Spleen (tissue), 11 donors: ENCODE data around the gene PINLYP. TPM values are rescaled to one million over a fixed set of nuclear protein-coding genes. Genes with fewer than 3 reads are reported as not detected.

Source experiments
- DNase-seq: peaks from one replicate; pipeline ENCODE4 v3.0.0-alpha.2; 2020
- H3K27ac ChIP-seq, 8 donors: fragments of 200-600 bp; sonication (generic) in 7 of 8; 1 replicate in 4 of 8; 2 replicates in 4 of 8; pipeline versions ENCODE4 v1.5.0 to v1.8.0; 2016 to 2021; ENCODE audit warnings: inconsistent platforms in 4 of 8, mild to moderate bottlenecking in 4 of 8, moderate library complexity in 1 of 8
- H3K27me3 ChIP-seq, 7 donors: fragments of 200-600 bp; sonication (generic) in 6 of 7; replicated peaks in 1 of 7; 1 replicate in 4 of 7; 2 replicates in 3 of 7; pipeline versions ENCODE4 v1.5.0 to v1.8.0; 2016 to 2021; ENCODE audit warnings: inconsistent platforms in 3 of 7, mild to moderate bottlenecking in 1 of 7
- H3K36me3 ChIP-seq, 6 donors: fragments of 200-600 bp; sonication (generic) in 5 of 6; 1 replicate in 4 of 6; 2 replicates in 2 of 6; pipeline versions ENCODE4 v1.5.0 to v1.8.0; 2016 to 2021; ENCODE audit warnings: inconsistent platforms in 2 of 6
- H3K4me1 ChIP-seq, 6 donors: fragments of 200-600 bp; sonication (generic) in 5 of 6; 1 replicate in 3 of 6; 2 replicates in 3 of 6; pipeline versions ENCODE4 v1.5.0 to v1.8.0; 2016 to 2021; ENCODE audit warnings: inconsistent platforms in 3 of 6
- H3K4me3 ChIP-seq, 8 donors: fragments of 200-600 bp; sonication (generic) in 7 of 8; 1 replicate in 4 of 8; 2 replicates in 4 of 8; pipeline versions ENCODE4 v1.5.0 to v1.8.0; 2016 to 2021; ENCODE audit warnings: inconsistent platforms in 4 of 8, mild to moderate bottlenecking in 4 of 8, moderate library complexity in 2 of 8
- H3K9me3 ChIP-seq, 8 donors: fragments of 200-600 bp; sonication (generic) in 7 of 8; 1 replicate in 4 of 8; 2 replicates in 4 of 8; pipeline versions ENCODE4 v1.5.0 to v1.8.0; 2016 to 2021; ENCODE audit warnings: inconsistent platforms in 4 of 8
- CTCF ChIP-seq, 11 experiments: fragments of 200-600 bp in 7 of 11; fragments of 450-650 bp in 4 of 11; sonication (generic) in 4 of 11; IDR thresholded peaks in 8 of 11; conservative IDR thresholded peaks in 3 of 11; 1 replicate in 7 of 11; 2 replicates in 4 of 11; pipeline versions ENCODE4 v1.4.0 to v1.8.0; 2016 to 2021; ENCODE audit warnings: antibody characterized with exemption in 11 of 11, inconsistent platforms in 4 of 11, mild to moderate bottlenecking in 1 of 11
- POLR2A ChIP-seq, 3 donors: fragments of 450-650 bp; IDR thresholded peaks; one replicate each; pipeline ENCODE4 v1.5.1; 2017; ENCODE audit warnings: antibody characterized with exemption in 3 of 3, mild to moderate bottlenecking in 1 of 3
- POLR2AphosphoS5 ChIP-seq, 3 donors: sonication (generic); formaldehyde crosslinking; IDR thresholded peaks; one replicate each; pipeline ENCODE4 v1.5.1; 2017; ENCODE audit warnings: antibody characterized with exemption in 3 of 3
- WGBS, 5 donors: extraction: QIAGEN DNeasy Blood & Tissue Kit in 3 of 5; methylation state at CpG; one replicate each; pipeline versions ENCODE4 v1.1.5 to v1.1.7; 2013 to 2018; 5-methylcytosine and 5-hydroxymethylcytosine counted together
- intact Hi-C: fragments of 100-400 bp; cut with DNase I; formaldehyde crosslinking; loops from one replicate; pipeline ENCODE4 v1.15.0; 2023; ENCODE audit warnings: low total_unique reads
- polyA plus RNA-seq, 3 donors: library from polyadenylated mRNA; stranded (reverse); fragments of 200-250 nt; gene quantifications; one replicate each; pipeline ENCODE4 v1.2.1, GENCODE V29; 2013
- total RNA-seq, 7 donors: library from RNA; depleted of rRNA in 3 of 7; stranded (reverse); fragments of >200 nt in 3 of 7; fragmentation: NEBNext Ultra II Directional in 4 of 7; extraction: Animal tissue kit (Norgen Biotek cat#: 25700) in 4 of 7; gene quantifications; one replicate each; pipeline versions ENCODE4 v1.1.0 to v1.2.1, GENCODE V29; 2016 to 2021
- donor health status: healthy with polysubstance abuse.
- donor health status: DM: no; HTN: no; CAD: no; lungs with moderate emphysema.
- donor health status: DM: no; HTN: no; CAD: no.
- donor health status: Bipolar disorder and iron deficiency.
- donor health status: healthy.
- donor health status: DM: no; HTN: no; CAD: no.
- donor health status: DM: yes; HTN: yes; CAD: no.

The PINLYP gene
- total and polyA plus RNA-seq, 10 donors, result 2.0 to 10.5 (median 5.1) TPM

GRCh38 chr19:43561139-43561970, 14.2 kb upstream of the PINLYP start:
- Histone ChIP-seq H3K27ac (peak overlapping the region; percentile 76 to 90 (median 88)), H3K4me3 (no peak overlapping the region), H3K36me3 (peaks cover 0 to 54% (median 13%) of the 10 kb centered on the region in 6 donors), H3K4me1 (peaks cover 14 to 63% (median 38%) of the 10 kb centered on the region in 6 donors), H3K9me3 (no peaks in the 10 kb centered on the region), H3K27me3 (no peaks in the 10 kb centered on the region)
- peak; percentile 56 for DNase-seq
- intact Hi-C loops, result no loop called here
- TF ChIP-seq CTCF (IDR thresholded peaks at IDR 0.05 in 8 of 11, conservative IDR thresholded peaks at IDR 0.05 in 3 of 11), result no peak
- no peak for TF ChIP-seq POLR2A (IDR thresholded peaks at IDR 0.05)
- no peak for TF ChIP-seq POLR2AphosphoS5 (IDR thresholded peaks at IDR 0.05)
- 88 to 96% (median 94%) methylated on average over 12 of the region's 12 CpGs for WGBS, 5 donors

DNA sequence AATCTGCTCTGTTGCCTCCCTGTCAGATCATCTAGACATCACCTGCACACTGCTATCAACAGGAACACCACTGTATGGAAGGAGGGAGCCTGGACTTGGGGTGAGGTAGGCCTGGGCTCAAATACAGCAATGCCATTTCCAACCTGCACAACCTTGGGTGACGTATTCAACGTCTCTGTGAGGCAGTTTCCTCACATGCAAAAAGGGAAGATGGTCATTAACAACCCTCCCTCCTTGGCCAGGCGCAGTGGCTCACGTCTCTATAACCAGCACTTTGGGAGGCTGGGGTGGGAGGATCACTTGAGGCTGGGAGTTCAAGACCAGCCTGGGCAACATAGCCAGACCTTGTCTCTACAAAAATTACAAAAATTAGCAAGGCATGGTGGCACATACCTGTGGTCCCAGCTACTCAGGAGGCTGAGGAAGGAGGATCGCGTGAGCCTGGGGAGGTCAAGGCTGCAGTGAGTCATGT, 13.3 kb upstream of the PINLYP start:
- Histone ChIP-seq H3K27ac (peak overlapping the region; percentile 76 to 90 (median 88)), H3K4me1 (peaks cover 14 to 63% (median 38%) of the 10 kb centered on the region in 6 donors), H3K9me3 (no peaks in the 10 kb centered on the region), H3K4me3 (peak overlapping the region in 2 of 8 donors; percentile 4 to 30), H3K27me3 (no peaks in the 10 kb centered on the region), H3K36me3 (peaks cover 0 to 44% (median 13%) of the 10 kb centered on the region in 6 donors)
- 28 to 61% (median 35%) methylated on average over 6 of the region's 6 CpGs for WGBS, 5 donors
- intact Hi-C loops, result no loop called here
- TF ChIP-seq POLR2A (IDR thresholded peaks at IDR 0.05) (no peak), POLR2AphosphoS5 (IDR thresholded peaks at IDR 0.05) (no peak)
- no peak for DNase-seq

DNA sequence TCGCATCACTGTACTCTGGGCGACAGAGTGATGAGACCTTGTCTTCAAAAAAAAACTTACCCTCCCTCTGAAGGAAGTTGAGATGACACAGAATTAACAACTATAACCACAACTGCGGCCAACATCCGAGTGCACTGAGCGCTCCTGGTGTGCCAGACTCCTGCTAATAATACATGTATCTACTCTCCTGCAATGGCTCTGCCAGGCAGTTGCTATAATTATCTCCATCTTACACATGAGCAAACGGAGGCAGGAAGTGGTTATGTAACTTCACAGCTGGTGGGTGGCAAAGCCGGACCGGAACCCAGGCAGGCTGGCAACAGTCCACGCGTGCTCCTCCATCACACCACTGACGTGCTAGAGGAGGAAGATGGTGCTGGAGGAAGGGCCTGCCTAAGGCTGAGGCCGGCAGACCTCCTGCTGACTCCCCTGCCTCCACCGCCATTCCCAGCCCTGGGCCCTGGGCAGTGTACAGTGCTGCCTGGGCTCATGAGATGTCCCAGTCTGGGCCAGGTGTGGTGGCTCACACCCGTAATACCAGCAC, 12.8 kb upstream of the PINLYP start:
- intact Hi-C loops, result no loop called here
- DNase-seq, result peak; percentile 96
- WGBS, 5 donors, result 6 to 13% (median 8%) methylated on average over 14 of the region's 14 CpGs
- H3K27ac ChIP-seq, result peak overlapping the region; percentile 76 to 90 (median 88)
- H3K9me3 ChIP-seq, result no peaks in the 10 kb centered on the region
- peaks cover 14 to 63% (median 38%) of the 10 kb centered on the region in 6 donors for H3K4me1 ChIP-seq
- peak overlapping the region in 2 of 8 donors; percentile 4 to 30 for H3K4me3 ChIP-seq
- peak; percentile 85 to 94 (median 89) for TF ChIP-seq POLR2AphosphoS5 (IDR thresholded peaks at IDR 0.05)
- no peak for TF ChIP-seq CTCF (IDR thresholded peaks at IDR 0.05 in 8 of 11, conservative IDR thresholded peaks at IDR 0.05 in 3 of 11)
- peaks cover 0 to 39% (median 10%) of the 10 kb centered on the region in 6 donors for H3K36me3 ChIP-seq
- H3K27me3 ChIP-seq, result no peaks in the 10 kb centered on the region

DNA sequence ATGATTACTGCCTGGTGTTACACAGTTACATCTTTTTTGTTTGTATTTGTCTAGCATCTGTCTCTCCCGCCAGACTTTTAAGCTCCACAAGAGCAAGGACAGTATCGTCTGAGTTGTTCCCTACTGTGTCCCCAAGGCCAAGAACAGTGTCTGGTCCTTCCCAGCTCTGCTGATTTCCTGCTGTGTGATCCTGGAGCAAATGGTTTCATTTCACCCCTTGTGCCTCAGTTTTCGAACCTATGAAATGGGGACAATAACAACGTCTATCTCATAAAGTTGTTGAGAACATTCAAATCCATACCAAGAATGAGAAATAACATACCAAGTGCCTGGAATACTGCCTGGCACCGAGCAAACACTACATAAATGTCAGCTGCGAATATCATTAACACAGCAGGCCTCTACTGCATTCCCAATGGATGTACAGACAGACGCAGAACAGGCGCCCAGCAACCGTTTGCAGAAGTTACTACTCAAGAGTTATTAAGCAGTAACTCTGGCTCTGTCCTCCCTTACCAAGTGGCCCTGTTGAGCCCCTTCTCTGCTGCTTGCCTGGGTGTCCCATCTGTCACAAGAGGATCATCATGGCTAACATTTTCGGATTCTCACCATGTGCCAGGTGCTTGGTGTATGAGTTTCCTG, 11.7 kb upstream of the PINLYP start:
- H3K9me3 ChIP-seq, result no peaks in the 10 kb centered on the region
- 84 to 92% (median 87%) methylated on average over 10 of the region's 10 CpGs for WGBS, 5 donors
- no peaks in the 10 kb centered on the region for H3K27me3 ChIP-seq
- no peak for DNase-seq
- no peak overlapping the region for H3K4me3 ChIP-seq
- peaks cover 14 to 55% (median 36%) of the 10 kb centered on the region in 6 donors for H3K4me1 ChIP-seq
- intact Hi-C loops, result no loop called here
- peak overlapping the region in 7 of 8 donors; percentile 78 to 90 (median 88) for H3K27ac ChIP-seq
- TF ChIP-seq POLR2A (IDR thresholded peaks at IDR 0.05) (no peak), POLR2AphosphoS5 (IDR thresholded peaks at IDR 0.05) (no peak), CTCF (IDR thresholded peaks at IDR 0.05 in 8 of 11, conservative IDR thresholded peaks at IDR 0.05 in 3 of 11) (no peak)
- H3K36me3 ChIP-seq, result peaks cover 0 to 36% (median 3%) of the 10 kb centered on the region in 6 donors
